Measurements from ENCODE around the gene GID4.

GID4 gene

GRCh38 chr17:18102640-18103039 is 63.4 kb downstream of the GID4 start:
- DNase-seq (ENCODE audit: low read depth) = no peak

DNA sequence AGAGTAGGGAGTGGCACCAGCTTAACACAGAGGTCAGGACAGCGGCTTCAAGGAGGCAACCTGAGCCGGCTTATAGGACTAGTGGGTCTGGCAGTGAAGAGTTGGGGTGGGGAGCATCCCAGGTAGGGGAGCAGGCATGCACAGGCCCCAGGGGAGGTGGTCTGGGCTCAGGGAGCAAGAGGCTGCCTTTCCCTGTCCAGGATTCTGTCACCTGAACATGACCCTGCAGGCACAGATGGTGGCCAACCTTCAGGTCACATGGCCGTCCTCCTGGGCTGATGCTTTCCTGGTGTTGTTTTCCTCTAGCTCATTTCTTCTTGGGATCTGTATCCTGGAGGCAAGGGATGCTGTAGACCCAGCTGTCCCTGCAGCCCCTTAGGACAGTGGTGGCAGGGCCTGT is 65.8 kb downstream of the GID4 start:
- no peak for DNase-seq (ENCODE audit: low read depth)

- no peak for DNase-seq (ENCODE audit: low read depth)
Observed at GRCh38 chr17:18105595-18105994, 66.4 kb downstream of the GID4 start.

DNA sequence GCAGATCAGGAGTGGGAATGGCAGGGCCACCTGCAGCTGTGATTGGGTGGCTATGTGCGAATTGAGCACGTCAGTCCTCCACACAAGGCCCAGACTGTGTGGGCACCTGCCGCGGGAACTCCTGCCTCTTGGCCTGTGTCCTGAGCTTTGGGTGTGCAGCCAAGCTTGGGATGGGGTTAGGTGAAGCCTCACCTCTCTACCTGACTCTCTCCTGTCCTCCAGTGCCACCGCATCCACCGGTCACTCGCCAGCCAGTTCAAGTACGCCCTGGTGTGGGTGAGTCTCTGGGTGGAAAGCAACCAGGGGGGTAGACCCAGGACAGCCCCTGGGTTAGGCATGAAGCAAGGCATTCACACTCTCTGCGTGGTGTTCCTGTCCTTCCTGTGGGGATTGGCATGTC is 67.0 kb downstream of the GID4 start:
- no peak for DNase-seq (ENCODE audit: low read depth)

DNA sequence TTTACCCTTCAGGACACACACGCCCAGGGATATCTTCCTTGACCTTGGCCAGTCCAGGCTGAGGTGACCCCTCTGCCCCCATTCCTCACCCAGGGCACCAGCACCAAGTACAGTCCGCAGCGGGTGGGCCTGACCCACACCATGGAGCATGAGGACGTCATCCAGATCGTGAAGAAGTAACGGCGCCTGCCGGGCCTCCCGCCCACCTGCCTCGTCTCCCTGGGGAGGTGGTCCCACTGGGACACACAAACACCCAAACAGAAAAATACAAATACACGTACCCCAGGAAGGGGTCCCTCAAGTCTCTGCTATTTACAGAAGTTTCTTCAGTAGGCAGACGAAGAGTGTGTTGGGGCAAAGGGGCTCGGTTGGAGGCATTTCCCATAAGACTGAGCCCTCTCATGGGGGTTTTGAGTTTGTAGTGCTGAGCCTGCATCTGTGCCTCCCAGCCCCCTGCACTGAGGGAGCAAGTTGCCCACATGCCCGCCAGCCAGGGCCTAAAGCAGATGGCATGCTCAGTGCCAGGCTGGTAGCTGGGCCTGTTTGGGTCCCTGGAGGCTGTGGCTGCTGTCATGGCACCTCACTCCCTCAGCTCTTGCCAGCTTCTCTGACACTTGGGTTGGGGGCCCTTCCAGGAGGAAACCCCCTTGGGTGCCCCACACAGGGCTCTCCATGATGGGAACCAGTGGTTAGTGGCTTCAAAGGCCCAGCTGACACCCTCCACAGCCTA is 68.0 kb downstream of the GID4 start:
- no peak for DNase-seq (ENCODE audit: low read depth)

GRCh38 chr17:18107971-18108370 is 68.8 kb downstream of the GID4 start:
- no peak for DNase-seq (ENCODE audit: low read depth)

DNA sequence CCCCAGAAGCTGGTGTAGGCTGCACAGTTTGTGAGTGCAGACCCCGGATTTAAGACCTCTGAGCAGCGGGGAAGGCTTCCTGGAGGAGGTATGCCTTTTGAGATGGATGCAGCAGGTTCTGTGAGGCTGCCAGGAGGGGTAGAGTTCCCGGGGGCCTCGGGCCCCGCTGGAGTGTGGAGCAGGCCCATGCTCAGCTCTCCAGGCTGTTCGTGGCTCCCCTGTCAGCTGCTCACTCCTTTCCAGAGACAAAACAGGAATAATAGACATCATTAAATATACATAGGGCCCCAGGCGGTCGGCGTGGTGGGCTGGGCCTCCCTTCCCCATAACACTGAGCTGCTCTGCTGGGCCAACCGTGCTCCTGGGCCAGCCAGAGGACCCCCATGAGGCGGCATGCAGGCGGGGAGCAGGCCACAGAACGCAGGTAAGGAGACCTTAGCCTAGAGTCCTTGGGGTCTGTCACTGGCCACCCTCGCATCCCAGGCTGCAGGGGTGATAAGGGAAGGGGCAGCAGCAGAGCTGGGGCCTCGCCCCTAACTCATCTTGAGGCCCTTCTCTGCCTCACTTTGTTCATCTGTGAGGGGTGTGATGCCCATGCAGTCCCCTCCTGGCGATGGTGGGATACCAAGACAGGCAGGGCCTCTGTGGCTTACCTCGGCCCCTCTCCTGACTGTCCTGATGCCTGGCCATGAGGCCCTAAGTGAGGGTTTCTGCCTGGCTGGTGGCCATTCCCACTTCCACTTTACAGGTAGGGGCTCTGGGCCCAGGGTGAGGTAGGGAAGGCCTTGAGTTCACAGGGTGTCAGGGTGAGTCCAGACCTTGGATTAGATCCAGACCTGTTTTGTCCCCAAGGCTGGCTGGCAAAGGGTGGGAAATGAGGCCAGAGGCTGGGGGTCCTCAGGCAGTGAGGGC is 69.4 kb downstream of the GID4 start, which contains the start of gene MYO15A:
MYO15A (plus strand) TSS at position 356 of the 912 bp plus-strand sequence. CDS start 10,045 bp downstream, outside the sequence.
- DNase-seq (ENCODE audit: low read depth) = no peak

- DNase-seq (ENCODE audit: low read depth) = no peak
Observed at GRCh38 chr17:18109935-18110485, 70.8 kb downstream of the GID4 start.

- no peak for DNase-seq (ENCODE audit: low read depth)
Observed at GRCh38 chr17:18110636-18111145, 71.5 kb downstream of the GID4 start.

DNA sequence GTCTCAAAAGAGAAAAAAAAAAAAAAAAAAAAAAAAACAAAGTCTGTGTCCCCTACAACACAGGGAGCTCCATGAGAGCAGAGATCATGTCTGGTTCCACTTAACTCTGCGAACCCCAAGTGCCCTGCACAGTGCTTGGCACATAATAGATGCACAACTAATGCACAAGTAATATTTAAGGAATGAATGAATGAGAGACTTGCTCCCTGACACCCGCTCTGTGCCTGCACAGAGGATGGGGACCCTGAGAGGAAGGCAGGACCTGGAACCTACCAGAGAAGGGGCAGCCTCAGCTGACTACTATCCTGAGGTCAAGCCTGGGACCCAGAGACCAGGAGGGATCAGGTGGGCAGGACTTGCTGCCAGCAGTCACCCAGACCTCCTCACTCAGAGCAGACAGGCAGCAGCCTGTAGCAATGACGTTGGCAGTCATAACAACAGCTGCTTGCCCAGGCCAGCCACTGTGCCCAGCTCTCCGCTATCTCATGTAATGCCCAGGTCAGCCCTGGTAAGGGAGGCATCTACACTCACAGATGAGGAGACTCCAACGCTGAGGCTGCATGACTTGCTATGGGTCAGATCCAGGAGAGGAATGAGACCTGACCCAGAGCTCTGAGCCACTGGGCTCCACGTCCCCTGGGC is 72.2 kb downstream of the GID4 start:
- no peak for DNase-seq (ENCODE audit: low read depth)

GRCh38 chr17:18115517-18115916 is 76.3 kb downstream of the GID4 start:
- no peak for DNase-seq (ENCODE audit: low read depth)

DNA sequence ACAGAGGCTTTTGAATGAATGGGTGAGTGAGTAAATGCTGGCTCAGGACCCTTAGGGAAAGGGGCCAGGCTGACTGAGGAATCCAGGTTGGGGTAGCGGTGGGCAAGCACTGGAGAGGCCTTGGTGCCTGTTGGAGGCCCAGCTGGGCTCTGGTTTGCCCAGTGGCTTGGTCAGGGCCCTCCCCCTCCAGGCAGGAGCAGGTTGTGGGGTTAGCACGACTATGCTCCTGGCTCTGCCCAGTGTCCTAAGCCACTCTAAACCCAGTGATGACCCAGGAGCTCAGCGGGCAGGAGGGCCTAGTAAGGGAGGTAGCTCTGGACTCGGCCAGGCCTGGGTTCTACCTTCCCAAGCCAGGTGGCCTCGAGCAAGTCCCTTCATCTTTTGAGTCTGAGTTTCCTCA is 76.9 kb downstream of the GID4 start:
- no peak for DNase-seq (ENCODE audit: low read depth)

GRCh38 chr17:18117533-18117932 is 78.3 kb downstream of the GID4 start:
- DNase-seq (ENCODE audit: low read depth) = no peak

All from stimulated activated CD8-positive, alpha-beta memory T cell treated with anti-CD3 and anti-CD28 coated beads, Interleukin-4, amount 100 ng/mL, for 24 hours (primary cell).